Endothelial cell of umbilical vein (primary cell): ENCODE measurements around the gene DEPDC5. TPM values are rescaled to one million over a fixed set of nuclear protein-coding genes. Genes with fewer than 3 reads are reported as not detected.
"Not testable (repeated sequence)": the region's sequence is repeated elsewhere in the genome, so short reads cannot be mapped to it uniquely, and the experiment has no call there.

Experiments
- BruUV-seq: library from RNA; stranded (reverse); fragments of 400-500 nt; replicated peaks from 2 replicates; lab custom pipeline; 2021; lab: Mats Ljungman, UMichigan
- CTCF ChIA-PET: fragments of 300-600, 350-600 bp; sonication (Branson Sonifier 250); formaldehyde crosslinking; loops from one replicate; lab custom pipeline; 2021; ENCODE audit warnings: antibody characterized with exemption, inconsistent platforms; lab: Charles Lee
- POLR2A ChIA-PET: fragments of 300-600, 350-600 bp; sonication (Branson Sonifier 250); formaldehyde crosslinking; loops from one replicate; lab custom pipeline; 2021; ENCODE audit warnings: antibody characterized with exemption, inconsistent platforms; lab: Charles Lee
- DNase-seq: peaks from one replicate; pipeline ENCODE4 v3.0.0-alpha.2; 2011; ENCODE audit warnings: low read depth, low spot score
- FAIRE-seq: peaks from 2 replicates; lab custom pipeline; 2011; peaks lifted over from hg19 to GRCh38; lab: Jason Lieb, UNC
- H2AFZ ChIP-seq: 2 replicates; pipeline ENCODE4 v1.6.0; 2012; ENCODE audit warnings: low read depth, low read length, control low read depth, inconsistent platforms
- H3K27ac ChIP-seq: 2 replicates; pipeline ENCODE4 v1.5.1; 2011; ENCODE audit warnings: low read depth, mild to moderate bottlenecking, control low read depth, low read length, moderate library complexity; ENCODE audit not compliant: insufficient read depth
- H3K27me3 ChIP-seq, 2 experiments: 2 replicates each; pipeline versions ENCODE4 v1.6.0 to v1.6.1; 2011; ENCODE audit warnings: low read length in 2 of 2, mixed read lengths in 1 of 2; ENCODE audit not compliant: control insufficient read depth in 2 of 2, insufficient read depth in 2 of 2
- H3K36me3 ChIP-seq, 2 experiments: 2 replicates in 1 of 2; 3 replicates in 1 of 2; pipeline ENCODE4 v1.5.1; 2011; ENCODE audit warnings: low read length in 2 of 2, mild to moderate bottlenecking in 1 of 2, moderate library complexity in 1 of 2; ENCODE audit not compliant: control insufficient read depth in 2 of 2, insufficient read depth in 2 of 2; ENCODE audit errors: extremely low read depth in 1 of 2
- H3K4me1 ChIP-seq: 3 replicates; pipeline ENCODE4 v1.5.1; 2011; ENCODE audit warnings: mild to moderate bottlenecking, low read length; ENCODE audit not compliant: control insufficient read depth, insufficient read depth; ENCODE audit errors: extremely low read depth
- H3K4me2 ChIP-seq: 2 replicates; pipeline ENCODE4 v1.6.1; 2011; ENCODE audit warnings: low read length, control low read depth, mixed read lengths; ENCODE audit not compliant: insufficient read depth
- H3K4me3 ChIP-seq, 3 experiments: fragments of 200-600 bp in 1 of 3; sonication (generic), shearing (Covaris generic) in 1 of 3; replicated peaks in 1 of 3; 2 replicates each; pipeline ENCODE4 v1.5.1; 2011 to 2016; ENCODE audit warnings: control low read depth in 3 of 3, low read length in 3 of 3, mild to moderate bottlenecking in 2 of 3, inconsistent platforms in 1 of 3, low read depth in 1 of 3, moderate library complexity in 1 of 3; ENCODE audit not compliant: insufficient read depth in 1 of 3
- H3K79me2 ChIP-seq: 2 replicates; pipeline ENCODE4 v1.6.0; 2012; ENCODE audit warnings: low read length, inconsistent platforms; ENCODE audit not compliant: control insufficient read depth, insufficient read depth
- H3K9ac ChIP-seq: replicated peaks from 2 replicates; pipeline ENCODE3; 2011; ENCODE audit warnings: low read length, control low read depth; ENCODE audit not compliant: insufficient read depth; ENCODE audit errors: extremely low read depth
- H3K9me1 ChIP-seq: replicated peaks from 3 replicates; pipeline ENCODE4 v1.6.0; 2011; ENCODE audit warnings: mild to moderate bottlenecking, low read length; ENCODE audit not compliant: control insufficient read depth, insufficient read depth; ENCODE audit errors: extremely low read depth
- H3K9me3 ChIP-seq: replicated peaks from 2 replicates; pipeline ENCODE4 v1.5.1; 2012; ENCODE audit warnings: low read length, inconsistent platforms; ENCODE audit not compliant: control insufficient read depth, insufficient read depth
- H4K20me1 ChIP-seq: replicated peaks from 2 replicates; pipeline ENCODE3; 2011; ENCODE audit warnings: mild to moderate bottlenecking, low read length; ENCODE audit not compliant: control insufficient read depth, insufficient read depth; ENCODE audit errors: extremely low read depth
- CTCF ChIP-seq, 2 donors: IDR thresholded peaks; 1 replicate in 1 of 2; 2 replicates in 1 of 2; pipeline ENCODE4 v1.5.1; 2011; ENCODE audit warnings: low read length in 2 of 2, mild to moderate bottlenecking in 2 of 2, moderate library complexity in 2 of 2, control low read depth in 1 of 2, inconsistent platforms in 1 of 2, low read depth in 1 of 2; ENCODE audit not compliant: insufficient read depth in 1 of 2; ENCODE audit errors: extremely low read depth in 1 of 2
- EZH2 ChIP-seq: IDR thresholded peaks from 2 replicates; pipeline ENCODE4 v1.6.1; 2012; ENCODE audit warnings: borderline replicate concordance, low read depth, mild to moderate bottlenecking, moderate library complexity, low read length, inconsistent platforms; ENCODE audit not compliant: severe bottlenecking
- FOS ChIP-seq: IDR thresholded peaks from 2 replicates; pipeline ENCODE4 v1.6.1; 2011; ENCODE audit warnings: mild to moderate bottlenecking, low read length, moderate library complexity, borderline replicate concordance; ENCODE audit not compliant: insufficient read depth
- GATA2 ChIP-seq: IDR thresholded peaks from 2 replicates; pipeline ENCODE4 v1.7.0; 2011; ENCODE audit warnings: low read depth, mild to moderate bottlenecking, moderate library complexity, mixed read lengths, low read length; ENCODE audit not compliant: insufficient read length, insufficient read depth
- JUN ChIP-seq: IDR thresholded peaks from 2 replicates; pipeline ENCODE4 v1.6.1; 2011; ENCODE audit warnings: borderline replicate concordance, low read depth; ENCODE audit not compliant: insufficient read length, insufficient read depth
- MAX ChIP-seq: IDR thresholded peaks from 2 replicates; pipeline ENCODE4 v1.6.1; 2011; ENCODE audit not compliant: insufficient read depth, insufficient read length
- MYC ChIP-seq: IDR thresholded peaks from one replicate; pipeline ENCODE4 v1.6.1; 2011; ENCODE audit warnings: mild to moderate bottlenecking, low read depth, low read length
- POLR2A ChIP-seq: IDR thresholded peaks from 2 replicates; pipeline ENCODE4 v1.6.1; 2012; ENCODE audit warnings: low read depth, mild to moderate bottlenecking, control low read depth, low read length
- POLR2AphosphoS5 ChIP-seq: IDR thresholded peaks from 2 replicates; pipeline ENCODE4 v1.6.1; 2012; ENCODE audit warnings: low read depth, mild to moderate bottlenecking, control low read depth, low read length, moderate library complexity; ENCODE audit not compliant: insufficient read depth
- dilution Hi-C: fragments of 300-500 bp; cut with MboI; formaldehyde crosslinking; loops from one replicate; pipeline ENCODE4 v1.15.0; 2019; ENCODE audit warnings: low sequenced_read_pairs; ENCODE audit not compliant: extremely low pct_ligation_motif_present
- intact Hi-C: fragments of 100-400 bp; cut with micrococcal nuclease; formaldehyde crosslinking; loops from one replicate; pipeline ENCODE4 v1.10.0; 2022
- polyA plus RNA-seq, 4 experiments: library from polyadenylated mRNA; depleted of rRNA in 3 of 4; stranded (reverse) in 3 of 4; unstranded in 1 of 4; fragments of >200 nt; gene quantifications; 2 replicates each; pipeline versions ENCODE4 v1.2.1 to v1.2.3, GENCODE V29; 2011 to 2012; ENCODE audit warnings: missing spikeins in 1 of 4
- total RNA-seq: library from RNA; stranded (reverse); gene quantifications from 2 replicates; pipeline ENCODE4 v1.2.3, GENCODE V29; 2021

The DEPDC5 gene
- total and polyA plus RNA-seq, 2 donors (not counting 3 experiments of a cell fraction or from before 2014, with no cell fraction given): 13.1 to 36.6 TPM

- H3K9me3 ChIP-seq: no peaks in the 10 kb centered on the region
- TF ChIP-seq MAX (no peak), MYC (no peak), CTCF (IDR thresholded peaks at IDR 0.05; ENCODE audit: extremely low read depth in 1 of 2, insufficient read depth in 1 of 2, low read depth in 1 of 2, low read length in 2 of 2) (no peak), POLR2AphosphoS5 (no peak), GATA2 (no peak), POLR2A (no peak), FOS (no peak), JUN (no peak), EZH2 (no peak)
- ChIA-PET POLR2A (interaction anchor here (0.9 kb wide), 1 partner anchor 25 kb away, joined by 3 read pairs; no protein-coding TSS in a partner anchor), CTCF (interaction anchor here (1.1 to 2.5 kb wide), 3 partner anchors 37 to 157 kb away, joined by 3 to 6 read pairs (median 4); no protein-coding TSS in a partner anchor)
- H3K4me3 ChIP-seq: no peak overlapping the region
- FAIRE-seq: no peak
- H3K9me1 ChIP-seq: no peaks in the 10 kb centered on the region
- H2AFZ ChIP-seq: no peak overlapping the region
- H3K9ac ChIP-seq: no peak overlapping the region
- dilution Hi-C loops (no loop called here), intact Hi-C loops (no loop called here)
- BruUV-seq: no TSS peak
- no peak for DNase-seq
- peaks cover 10 to 21% of the 10 kb centered on the region in 2 experiments for H3K36me3 ChIP-seq
- H3K27ac ChIP-seq: no peak overlapping the region
- no peaks in the 10 kb centered on the region for H3K79me2 ChIP-seq
- H4K20me1 ChIP-seq: no peaks in the 10 kb centered on the region
- no peak overlapping the region for H3K4me2 ChIP-seq
- no peaks in the 10 kb centered on the region for H3K4me1 ChIP-seq
- no peaks in the 10 kb centered on the region for H3K27me3 ChIP-seq
Measured at GRCh38 chr22:31812977-31813605, 59.3 kb downstream of the DEPDC5 start.

GRCh38 chr22:31813898-31814297 lies 60.1 kb downstream of the DEPDC5 start:
- H2AFZ ChIP-seq, DNase-seq, BruUV-seq, FAIRE-seq, H3K27ac ChIP-seq, H4K20me1 ChIP-seq, H3K9me1 ChIP-seq, H3K9ac ChIP-seq, H3K9me3 ChIP-seq, H3K79me2 ChIP-seq, H3K4me2 ChIP-seq, H3K4me1 ChIP-seq, H3K4me3 ChIP-seq, H3K27me3 ChIP-seq, intact Hi-C loops, dilution Hi-C loops: not testable (repeated sequence)
- peaks cover 10 to 27% of the 10 kb centered on the region in 2 experiments for H3K36me3 ChIP-seq
- CTCF ChIA-PET: interaction anchor here (1.1 to 2.5 kb wide), 3 partner anchors 9 to 148 kb away, joined by 3 to 6 read pairs (median 5); no protein-coding TSS in a partner anchor
- POLR2A ChIA-PET: interaction anchor here (0.9 kb wide), 1 partner anchor 26 kb away, joined by 3 read pairs; no protein-coding TSS in a partner anchor
